ENCODE data around the gene SORCS1.

SORCS1 gene

GRCh38 chr10:106982268-106982667 is 182.2 kb downstream of the SORCS1 start:
- no peak for DNase-seq

- DNase-seq: no peak
Measured at GRCh38 chr10:106981452-106982075, 182.9 kb downstream of the SORCS1 start.

- no peak for DNase-seq
Measured at GRCh38 chr10:106980495-106981451, 183.7 kb downstream of the SORCS1 start.

- no peak for DNase-seq
Measured at GRCh38 chr10:106978756-106979155, 185.8 kb downstream of the SORCS1 start.

- no peak for DNase-seq
Measured at GRCh38 chr10:106973716-106974115, 190.8 kb downstream of the SORCS1 start.

- DNase-seq: no peak
Measured at GRCh38 chr10:106973288-106973687, 191.2 kb downstream of the SORCS1 start.

GRCh38 chr10:106972381-106972780 is 192.1 kb downstream of the SORCS1 start:
- DNase-seq: no peak

- DNase-seq: no peak
Measured at GRCh38 chr10:106971411-106971831, 193.1 kb downstream of the SORCS1 start.

- DNase-seq: no peak
Measured at GRCh38 chr10:106967452-106967851, 197.1 kb downstream of the SORCS1 start.

- DNase-seq: no peak
Measured at GRCh38 chr10:106960812-106961211, 203.7 kb downstream of the SORCS1 start.

- no peak for DNase-seq
Measured at GRCh38 chr10:106959521-106959920, 205.0 kb downstream of the SORCS1 start.

- no peak for DNase-seq
Measured at GRCh38 chr10:106958589-106959361, 205.7 kb downstream of the SORCS1 start.

- DNase-seq: no peak
Measured at GRCh38 chr10:106957823-106958588, 206.5 kb downstream of the SORCS1 start.

- DNase-seq: no peak
Measured at GRCh38 chr10:106956216-106956915, 208.1 kb downstream of the SORCS1 start.

GRCh38 chr10:106955133-106955532 is 209.4 kb downstream of the SORCS1 start:
- no peak for DNase-seq

- DNase-seq: no peak
Measured at GRCh38 chr10:106952033-106952432, 212.5 kb downstream of the SORCS1 start.

GRCh38 chr10:106949680-106950478 is 214.6 kb downstream of the SORCS1 start:
- DNase-seq: no peak

GRCh38 chr10:106947643-106948042 is 216.9 kb downstream of the SORCS1 start:
- no peak for DNase-seq

GRCh38 chr10:106942035-106942662 is 222.4 kb downstream of the SORCS1 start:
- no peak for DNase-seq

- DNase-seq: no peak
Measured at GRCh38 chr10:106941297-106942034, 223.0 kb downstream of the SORCS1 start.

Data from NCI-H345 (cell line).